ENCODE results near the gene KCNMA1. TPM values are rescaled to one million over a fixed set of nuclear protein-coding genes. Genes with fewer than 3 reads are reported as not detected.
A peak's percentile ranks its signal among the peaks of the same experiment; 100 is the strongest.

The KCNMA1 gene
- total RNA-seq, 1 donor, result 106 TPM

DNA sequence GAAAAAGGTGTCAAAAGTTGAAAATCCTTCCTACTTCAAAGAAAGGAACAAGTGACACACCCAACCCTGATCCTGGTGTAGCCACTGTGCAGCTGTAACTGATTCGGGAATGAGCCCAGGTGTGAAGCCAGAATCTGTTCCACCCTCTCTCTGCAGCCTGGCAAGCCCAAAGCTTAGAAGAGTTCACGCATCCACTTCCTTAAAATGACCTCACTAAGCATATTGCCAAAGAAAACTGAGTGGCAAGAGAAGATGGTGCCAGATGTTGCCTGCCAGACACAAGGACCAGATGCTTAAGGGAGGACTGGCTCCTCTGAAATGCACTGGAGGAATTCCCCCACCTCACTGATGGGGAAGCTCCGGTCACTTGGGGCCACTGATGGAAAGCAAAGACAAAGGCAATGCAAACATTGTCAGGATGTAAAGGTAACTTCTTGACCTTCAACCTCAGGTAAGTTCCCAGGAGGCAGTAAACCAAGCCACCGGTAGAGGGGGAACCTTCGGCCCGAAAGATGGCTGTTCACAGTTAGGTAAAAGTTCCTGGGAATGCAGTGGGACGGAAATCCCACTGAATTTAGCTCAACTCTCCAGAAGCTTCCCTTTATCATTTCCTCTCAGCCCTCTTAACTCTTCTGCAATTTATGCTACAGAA lies 554.9 kb downstream of the KCNMA1 start:
- H3K4me3 ChIP-seq (ENCODE audit: low read depth, low read length), result no peak overlapping the region
- peak; percentile 51 for DNase-seq (ENCODE audit: low read depth)
- TF ChIP-seq, protein P1, sequence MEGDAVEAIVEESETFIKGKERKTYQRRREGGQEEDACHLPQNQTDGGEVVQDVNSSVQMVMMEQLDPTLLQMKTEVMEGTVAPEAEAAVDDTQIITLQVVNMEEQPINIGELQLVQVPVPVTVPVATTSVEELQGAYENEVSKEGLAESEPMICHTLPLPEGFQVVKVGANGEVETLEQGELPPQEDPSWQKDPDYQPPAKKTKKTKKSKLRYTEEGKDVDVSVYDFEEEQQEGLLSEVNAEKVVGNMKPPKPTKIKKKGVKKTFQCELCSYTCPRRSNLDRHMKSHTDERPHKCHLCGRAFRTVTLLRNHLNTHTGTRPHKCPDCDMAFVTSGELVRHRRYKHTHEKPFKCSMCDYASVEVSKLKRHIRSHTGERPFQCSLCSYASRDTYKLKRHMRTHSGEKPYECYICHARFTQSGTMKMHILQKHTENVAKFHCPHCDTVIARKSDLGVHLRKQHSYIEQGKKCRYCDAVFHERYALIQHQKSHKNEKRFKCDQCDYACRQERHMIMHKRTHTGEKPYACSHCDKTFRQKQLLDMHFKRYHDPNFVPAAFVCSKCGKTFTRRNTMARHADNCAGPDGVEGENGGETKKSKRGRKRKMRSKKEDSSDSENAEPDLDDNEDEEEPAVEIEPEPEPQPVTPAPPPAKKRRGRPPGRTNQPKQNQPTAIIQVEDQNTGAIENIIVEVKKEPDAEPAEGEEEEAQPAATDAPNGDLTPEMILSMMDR (IDR thresholded peaks at IDR 0.05; ENCODE audit: insufficient read depth, low read length), result peak; percentile 21

DNA sequence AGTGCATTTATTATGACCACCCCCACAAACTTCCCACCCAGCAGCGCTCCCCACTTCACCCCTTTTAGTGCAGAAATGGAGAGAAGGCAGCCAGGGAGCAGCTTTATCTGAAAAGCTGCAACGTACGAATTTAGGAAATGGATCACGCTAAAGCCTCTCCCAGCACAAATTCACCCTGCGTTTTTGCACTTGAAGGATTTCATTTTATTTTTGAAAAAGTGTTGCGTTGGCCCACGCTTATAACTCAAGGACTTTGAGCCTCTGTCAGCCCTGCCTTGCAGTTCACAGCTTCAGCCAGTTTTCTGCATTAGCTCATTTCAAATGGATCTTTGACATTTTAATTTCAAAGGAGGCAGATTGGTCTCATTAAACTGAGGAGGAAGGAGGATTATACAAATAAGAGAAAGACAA lies 556.1 kb downstream of the KCNMA1 start:
- no peak overlapping the region for H3K4me3 ChIP-seq (ENCODE audit: low read depth, low read length)
- DNase-seq (ENCODE audit: low read depth), result no peak
- TF ChIP-seq, protein P1 (IDR thresholded peaks at IDR 0.05; ENCODE audit: insufficient read depth, low read length), result no peak

DNA sequence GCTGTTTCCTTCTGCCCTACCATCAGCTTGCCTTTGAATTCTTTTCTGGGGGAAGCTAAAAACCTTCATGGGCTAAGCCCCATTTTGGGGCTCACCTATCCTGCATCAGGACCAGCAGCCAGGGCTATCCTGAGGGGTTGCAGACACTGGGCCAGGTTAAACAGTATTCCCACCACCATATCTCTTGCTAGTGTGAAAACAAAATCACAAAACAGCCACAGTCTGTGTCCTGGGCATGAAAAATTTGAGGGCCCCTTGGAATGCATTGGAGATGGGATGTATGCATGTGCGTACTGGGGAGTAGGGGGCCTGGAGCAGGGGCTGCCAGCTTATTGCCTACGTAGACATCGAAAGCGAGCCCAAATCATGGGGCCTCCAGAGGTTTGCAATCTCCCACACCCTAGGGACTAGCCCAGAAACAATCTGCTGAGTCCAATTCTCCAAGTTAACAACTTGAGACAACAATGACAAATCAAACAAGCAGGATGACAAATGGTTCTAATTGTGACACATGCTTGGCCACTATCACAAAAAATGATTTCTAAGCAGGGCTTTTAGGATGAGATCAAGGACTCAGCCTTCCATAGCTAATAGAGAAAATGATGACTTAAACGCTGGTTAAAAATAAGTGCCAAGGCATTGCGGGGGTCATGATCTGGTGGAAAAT lies 557.1 kb downstream of the KCNMA1 start:
- peak; percentile 51 for DNase-seq (ENCODE audit: low read depth)
- H3K4me3 ChIP-seq (ENCODE audit: low read depth, low read length), result no peak overlapping the region
- TF ChIP-seq, protein P1 (IDR thresholded peaks at IDR 0.05; ENCODE audit: insufficient read depth, low read length), result no peak

DNA sequence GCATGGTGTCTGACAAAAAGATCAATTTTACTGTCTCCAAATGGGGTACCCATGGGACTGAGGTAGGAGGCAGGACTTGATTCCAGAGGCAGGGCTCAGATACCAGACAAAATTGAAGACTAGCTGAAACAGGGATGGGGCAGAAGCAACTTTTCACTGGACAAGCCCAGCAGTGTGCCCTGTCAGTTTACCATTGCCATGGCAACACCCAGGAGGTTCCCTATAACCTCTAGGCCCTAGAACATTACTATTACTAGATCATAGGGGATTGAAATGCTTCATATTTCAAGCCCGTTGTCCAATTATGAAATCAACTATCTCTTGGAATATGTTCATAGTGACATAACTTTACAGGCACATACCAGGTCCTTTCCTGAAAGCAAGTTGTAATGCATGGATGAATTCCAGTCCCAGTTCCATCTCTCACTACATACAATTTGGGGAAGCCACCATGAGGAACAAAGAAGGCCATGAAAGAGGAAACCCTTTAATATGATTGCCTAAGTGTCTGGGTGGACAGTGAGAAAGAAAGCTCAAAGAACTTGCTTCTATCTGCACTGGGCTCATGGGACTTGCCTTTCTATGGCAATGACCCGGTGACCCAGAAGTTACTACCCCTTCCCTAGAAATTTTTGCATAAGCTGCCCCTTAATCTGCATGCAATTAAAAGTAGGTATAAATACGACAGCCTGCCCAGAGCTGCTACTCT lies 557.9 kb downstream of the KCNMA1 start:
- DNase-seq (ENCODE audit: low read depth), result no peak
- no peak overlapping the region for H3K4me3 ChIP-seq (ENCODE audit: low read depth, low read length)
- TF ChIP-seq, protein P1 (IDR thresholded peaks at IDR 0.05; ENCODE audit: insufficient read depth, low read length), result no peak

DNA sequence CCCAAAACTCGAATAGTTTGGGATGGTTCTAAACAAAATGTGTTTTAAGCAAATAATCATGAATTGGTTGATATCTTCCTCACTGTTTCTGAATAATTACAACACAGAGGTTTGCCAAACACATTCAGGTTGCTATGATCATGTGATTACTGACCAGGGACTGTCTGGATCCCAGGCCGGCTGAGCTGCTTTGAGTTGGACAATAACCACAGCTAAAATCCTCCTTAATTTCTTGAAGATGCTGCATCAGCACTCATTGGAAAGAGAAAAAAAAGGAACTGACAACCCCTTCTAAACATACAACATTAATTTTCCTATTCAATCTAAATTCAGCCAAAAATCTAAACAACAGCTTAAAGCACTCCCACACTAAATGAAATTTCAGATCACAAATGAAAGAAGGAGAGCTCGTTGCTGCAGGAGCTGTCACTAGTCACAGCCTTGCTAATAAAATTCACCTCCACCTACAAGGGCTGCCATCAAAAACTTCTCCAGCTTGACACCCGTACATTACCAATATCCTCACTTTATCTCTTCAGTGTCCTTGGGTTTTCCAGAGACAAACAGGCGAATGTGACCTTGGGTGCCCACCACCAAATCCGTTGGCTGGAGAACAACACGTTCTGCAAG lies 560.2 kb downstream of the KCNMA1 start:
- no peak overlapping the region for H3K4me3 ChIP-seq (ENCODE audit: low read depth, low read length)
- no peak for DNase-seq (ENCODE audit: low read depth)
- TF ChIP-seq, protein P1 (IDR thresholded peaks at IDR 0.05; ENCODE audit: insufficient read depth, low read length), result no peak

DNA sequence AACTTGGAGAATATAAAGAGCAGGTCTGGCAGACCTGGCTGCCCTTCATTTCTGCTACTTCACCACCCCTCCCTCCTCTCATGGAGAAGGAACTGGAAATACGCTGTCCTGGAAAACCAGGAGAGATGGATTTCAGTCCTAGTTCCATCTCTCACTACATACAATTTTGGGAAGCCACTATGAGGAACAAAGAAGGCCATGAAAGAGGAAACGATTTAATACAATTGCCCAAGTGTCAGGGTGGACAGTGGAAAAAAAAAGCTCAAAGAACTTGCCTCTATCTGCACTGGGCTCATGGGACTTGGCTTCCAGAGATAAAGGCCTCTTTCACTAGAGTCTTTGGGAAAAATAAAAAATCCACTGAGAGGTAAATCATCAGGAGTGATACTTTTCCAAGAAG lies 561.7 kb downstream of the KCNMA1 start:
- TF ChIP-seq, protein P1 (IDR thresholded peaks at IDR 0.05; ENCODE audit: insufficient read depth, low read length), result no peak
- no peak for DNase-seq (ENCODE audit: low read depth)
- no peak overlapping the region for H3K4me3 ChIP-seq (ENCODE audit: low read depth, low read length)
